ENCODE data around the gene CBX6.

DNA sequence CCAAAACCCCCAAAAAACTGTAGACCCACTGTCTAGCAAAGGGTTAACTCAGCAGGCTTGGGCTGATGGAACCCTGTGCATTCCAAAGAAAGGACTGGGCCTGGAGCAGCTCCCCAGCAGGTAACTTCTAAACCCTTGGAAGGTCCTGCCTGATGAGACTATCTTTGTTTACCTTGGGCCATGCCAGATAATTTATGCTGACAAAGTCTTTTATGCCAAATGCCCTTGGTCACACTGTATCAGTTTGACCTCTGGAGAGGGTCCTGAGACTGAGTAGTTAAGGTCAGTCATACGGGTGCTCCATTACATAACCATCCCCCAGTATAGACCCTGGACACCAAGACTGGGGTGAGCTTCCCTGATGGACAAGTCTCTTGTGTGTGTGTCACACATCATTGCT lies 56.2 kb downstream of the CBX6 start:
- TF ChIP-seq CTCF (IDR thresholded peaks at IDR 0.05): no peak
- TF ChIP-seq POLR2A (IDR thresholded peaks at IDR 0.05): no peak
